Psoas muscle (tissue), 8 donors: ENCODE data around the gene EXD3. TPM values are rescaled to one million over a fixed set of nuclear protein-coding genes. Genes with fewer than 3 reads are reported as not detected.

Experiments
- ATAC-seq, 4 donors: fragments of 200-7000 bp; cut with Tn5 transposase; one replicate each; pipeline ENCODE4 v1.9.1; 2020; ENCODE audit warnings: moderate library complexity in 3 of 4, mild to moderate bottlenecking in 2 of 4
- DNase-seq, 2 donors: peaks; one replicate each; pipeline ENCODE4 v3.0.0-alpha.2; 2020
- H3K27ac ChIP-seq: fragments of 200-600 bp; one replicate; pipeline ENCODE4 v1.8.0; 2022
- H3K27me3 ChIP-seq, 3 donors: fragments of 200-600 bp in 1 of 3; one replicate each; pipeline versions ENCODE4 v1.6.1 to v1.8.0; 2013 to 2022; ENCODE audit warnings: low read length in 2 of 3, mild to moderate bottlenecking in 2 of 3, moderate library complexity in 1 of 3; ENCODE audit not compliant: insufficient read depth in 3 of 3
- H3K36me3 ChIP-seq, 2 donors: fragments of 200-600 bp in 1 of 2; one replicate each; pipeline versions ENCODE4 v1.6.1 to v1.8.0; 2013 to 2022; ENCODE audit warnings: low read depth in 1 of 2, mild to moderate bottlenecking in 1 of 2, moderate library complexity in 1 of 2; ENCODE audit not compliant: insufficient read depth in 1 of 2
- H3K4me1 ChIP-seq: fragments of 200-600 bp; one replicate; pipeline ENCODE4 v1.8.0; 2022
- H3K4me3 ChIP-seq: fragments of 200-600 bp; one replicate; pipeline ENCODE4 v1.8.0; 2022; ENCODE audit warnings: mild to moderate bottlenecking
- H3K9me3 ChIP-seq: fragments of 200-600 bp; one replicate; pipeline ENCODE4 v1.8.0; 2022
- WGBS, 3 donors: extraction: QIAGEN DNeasy Blood & Tissue Kit; methylation state at CpG; one replicate each; pipeline versions ENCODE4 v1.1.6 to v1.1.7; 2013; 5-methylcytosine and 5-hydroxymethylcytosine counted together
- intact Hi-C, 2 donors: fragments of 100-400 bp; cut with DNase I; formaldehyde crosslinking; loops; one replicate each; pipeline versions ENCODE4 v1.11.0 to v1.14.2; 2022
- polyA plus RNA-seq, 3 donors: library from polyadenylated mRNA; stranded (reverse); fragments of 200-250 nt; gene quantifications; one replicate each; pipeline ENCODE4 v1.2.3, GENCODE V29; 2013
- total RNA-seq, 4 donors: library from RNA; stranded (reverse); fragmentation: NEBNext Ultra II Directional in 2 of 4; extraction: Animal tissue kit (Norgen Biotek cat#: 25700) in 2 of 4; gene quantifications; one replicate each; pipeline versions ENCODE4 v1.2.1 to v1.2.4, GENCODE V29; 2021 to 2023
- TF ChIP-seq, protein P1 (sequence below): fragments of 200-600 bp; IDR thresholded peaks from one replicate; pipeline ENCODE4 v1.8.0; 2022; ENCODE audit warnings: antibody characterized with exemption
- donor health status: healthy with polysubstance abuse.
- donor health status: DM: no; HTN: no; CAD: no; lungs with moderate emphysema.
- donor health status: Bipolar disorder and iron deficiency.
- donor health status: healthy.
- donor health status: DM: yes; HTN: yes; CAD: no.
- donor health status: DM: no; HTN: no; CAD: no.
- donor health status: DM: no; HTN: no; CAD: no.
- donor health status: DM: yes; HTN: yes; CAD: no.

The EXD3 gene
- total and polyA plus RNA-seq, 7 donors, result 5.7 to 11.2 (median 9.4) TPM

DNA sequence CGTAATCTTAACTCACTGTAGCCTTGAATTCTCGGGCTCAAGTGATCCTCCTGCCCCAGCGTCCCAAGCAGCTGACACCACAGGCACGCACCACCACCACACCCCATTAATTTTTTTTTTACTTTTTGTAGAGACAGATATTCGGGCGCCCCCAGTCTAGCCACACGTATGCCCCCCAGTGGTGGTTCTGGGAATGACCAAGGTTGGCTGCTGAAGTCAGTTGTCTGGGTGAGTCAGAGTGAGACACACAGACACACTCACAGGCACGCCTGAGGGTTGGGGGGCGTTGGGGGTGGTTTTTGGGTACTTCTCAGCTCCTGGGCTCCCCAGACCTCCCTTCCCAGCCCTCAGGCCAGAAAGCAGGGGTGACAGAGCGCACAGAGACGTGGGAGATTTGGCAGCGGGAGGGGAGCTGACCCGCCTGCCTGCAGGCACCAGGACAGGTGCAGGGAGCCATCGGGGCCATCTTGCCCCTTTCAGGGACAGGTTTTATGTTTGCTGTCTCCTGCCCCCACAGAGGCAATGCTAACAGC is 22.4 kb upstream of the EXD3 start:
- WGBS, 3 donors, result 14 to 21% (median 15%) methylated on average over 14 of the region's 14 CpGs
- Histone ChIP-seq H3K27me3 (peaks cover 0 to 21% (median 5%) of the 10 kb centered on the region in 3 donors), H3K27ac (no peak overlapping the region), H3K9me3 (no peaks in the 10 kb centered on the region), H3K4me3 (no peak overlapping the region), H3K36me3 (peaks cover 0 to 18% of the 10 kb centered on the region in 2 donors), H3K4me1 (peaks cover 3% of the 10 kb centered on the region)
- DNase-seq (peak; percentile 81 to 87), ATAC-seq (peak; percentile 78 to 91 (median 82))
- intact Hi-C loops, result no loop called here
- TF ChIP-seq, protein P1, sequence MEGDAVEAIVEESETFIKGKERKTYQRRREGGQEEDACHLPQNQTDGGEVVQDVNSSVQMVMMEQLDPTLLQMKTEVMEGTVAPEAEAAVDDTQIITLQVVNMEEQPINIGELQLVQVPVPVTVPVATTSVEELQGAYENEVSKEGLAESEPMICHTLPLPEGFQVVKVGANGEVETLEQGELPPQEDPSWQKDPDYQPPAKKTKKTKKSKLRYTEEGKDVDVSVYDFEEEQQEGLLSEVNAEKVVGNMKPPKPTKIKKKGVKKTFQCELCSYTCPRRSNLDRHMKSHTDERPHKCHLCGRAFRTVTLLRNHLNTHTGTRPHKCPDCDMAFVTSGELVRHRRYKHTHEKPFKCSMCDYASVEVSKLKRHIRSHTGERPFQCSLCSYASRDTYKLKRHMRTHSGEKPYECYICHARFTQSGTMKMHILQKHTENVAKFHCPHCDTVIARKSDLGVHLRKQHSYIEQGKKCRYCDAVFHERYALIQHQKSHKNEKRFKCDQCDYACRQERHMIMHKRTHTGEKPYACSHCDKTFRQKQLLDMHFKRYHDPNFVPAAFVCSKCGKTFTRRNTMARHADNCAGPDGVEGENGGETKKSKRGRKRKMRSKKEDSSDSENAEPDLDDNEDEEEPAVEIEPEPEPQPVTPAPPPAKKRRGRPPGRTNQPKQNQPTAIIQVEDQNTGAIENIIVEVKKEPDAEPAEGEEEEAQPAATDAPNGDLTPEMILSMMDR, result peak; percentile 71

- intact Hi-C loops, result no loop called here
- Histone ChIP-seq H3K36me3 (peaks cover 0 to 10% of the 10 kb centered on the region in 2 donors), H3K4me1 (peaks cover 3% of the 10 kb centered on the region), H3K27ac (no peak overlapping the region), H3K9me3 (no peaks in the 10 kb centered on the region), H3K4me3 (no peak overlapping the region), H3K27me3 (peaks cover 0 to 25% (median 5%) of the 10 kb centered on the region in 3 donors)
- no peak for ATAC-seq
- peak; percentile 4 to 9 for DNase-seq
- TF ChIP-seq, protein P1, result no peak
- WGBS, 3 donors, result 84 to 89% (median 89%) methylated on average over 14 of the region's 14 CpGs
Observed at GRCh38 chr9:137444106-137444790, 21.3 kb upstream of the EXD3 start.

- no peaks in the 10 kb centered on the region for H3K36me3 ChIP-seq
- ATAC-seq (no peak), DNase-seq (no peak)
- TF ChIP-seq, protein P1, result no peak
- H3K9me3 ChIP-seq, result no peaks in the 10 kb centered on the region
- H3K27me3 ChIP-seq, result peaks cover 0 to 41% (median 5%) of the 10 kb centered on the region in 3 donors
- intact Hi-C loops, result no loop called here
- no peak overlapping the region for H3K27ac ChIP-seq
- 17 to 20% (median 19%) methylated on average over 6 to 7 of the region's 7 CpGs for WGBS, 3 donors
- peaks cover 3% of the 10 kb centered on the region for H3K4me1 ChIP-seq
- no peak overlapping the region for H3K4me3 ChIP-seq
Observed at GRCh38 chr9:137441935-137442321, 19.0 kb upstream of the EXD3 start.

DNA sequence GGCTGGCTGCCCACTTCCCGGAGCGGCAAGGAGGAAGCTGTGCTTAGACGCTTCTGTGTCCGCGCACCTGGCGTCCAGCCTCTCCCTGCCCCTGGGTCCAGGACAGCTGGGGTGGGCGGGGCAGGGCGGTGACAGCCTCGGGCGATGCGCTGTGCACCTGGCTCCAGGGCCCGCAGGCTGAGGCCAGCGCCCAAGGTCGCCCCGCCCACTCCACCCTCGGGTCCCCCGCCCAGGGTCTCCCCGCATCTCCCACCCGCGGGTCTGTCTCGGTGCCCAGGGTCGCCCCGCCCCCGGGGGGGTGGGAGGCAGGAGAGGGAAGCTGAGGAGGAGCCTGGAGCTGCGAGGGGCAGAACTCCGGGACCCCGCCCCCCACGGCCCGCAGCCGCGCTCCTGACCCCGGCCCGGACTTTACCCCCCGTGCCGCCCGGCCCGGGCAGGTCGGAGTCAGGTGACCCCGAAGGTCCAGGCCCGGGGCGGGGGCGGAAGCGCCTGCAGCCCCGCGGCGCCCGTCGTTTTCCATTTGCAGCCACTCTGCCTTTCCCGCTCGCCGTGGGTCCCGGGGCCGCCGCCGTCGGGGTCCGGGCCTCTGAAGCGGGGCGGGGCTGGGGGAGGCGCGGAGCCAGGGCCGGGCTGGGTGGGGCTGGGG is 18.4 kb upstream of the EXD3 start, which contains the start of gene ENTPD8:
Gene ENTPD8 (minus strand): TSS at position 69 of the 646 bp plus-strand sequence. CDS start 3,072 bp downstream, outside the sequence.
- Histone ChIP-seq H3K36me3 (no peaks in the 10 kb centered on the region), H3K4me1 (peaks cover 5% of the 10 kb centered on the region), H3K27me3 (peaks cover 0 to 44% (median 5%) of the 10 kb centered on the region in 3 donors), H3K27ac (no peak within 1 kb of the TSS), H3K9me3 (no peaks in the 10 kb centered on the region), H3K4me3 (peak within 1 kb of the TSS; percentile 53)
- TF ChIP-seq, protein P1, result no peak
- DNase-seq (peak; percentile 30 to 53), ATAC-seq (peak in 2 of 4 donors; percentile 24 to 42)
- intact Hi-C loops, result no loop called here
- 0 to 1% (median 1%) methylated on average over 17 to 61 of the region's 62 CpGs for WGBS, 3 donors
